GM10266 (cell line): Measurements from ENCODE around the gene KRTAP4-8.
"Not testable (repeated sequence)": the region's sequence is repeated elsewhere in the genome, so short reads cannot be mapped to it uniquely, and the experiment has no call there.

Experiments used
- DNase-seq: peaks from one replicate; pipeline ENCODE4 v3.0.0; 2012; ENCODE audit errors: extremely low spot score
- CTCF ChIP-seq: IDR thresholded peaks from 2 replicates; pipeline ENCODE4 v1.5.1; 2012; ENCODE audit warnings: mild to moderate bottlenecking, low read depth; ENCODE audit not compliant: control insufficient read depth, insufficient read depth; ENCODE audit errors: missing control alignments

The KRTAP4-8 gene

GRCh38 chr17:41101586-41102259 is 3.8 kb upstream of the KRTAP4-8 start, which contains the start of gene KRTAP4-16:
Gene KRTAP4-16 (minus strand): TSS chr17:41102209. CDS start chr17:41102209, 0 bp downstream.
- no peak for TF ChIP-seq CTCF
- DNase-seq: no peak

- not testable (repeated sequence) for DNase-seq
These were observed 1.9 kb upstream of the KRTAP4-8 start for GRCh38 chr17:41099682-41100480.

GRCh38 chr17:41098481-41098880 is 539 bp upstream of the KRTAP4-8 start:
- DNase-seq: no peak
- no peak for TF ChIP-seq CTCF

GRCh38 chr17:41096055-41096454 is 1.9 kb downstream of the KRTAP4-8 start:
- DNase-seq: no peak
- no peak for TF ChIP-seq CTCF

- DNase-seq: not testable (repeated sequence)
These were observed 9.1 kb downstream of the KRTAP4-8 start for GRCh38 chr17:41088760-41089352.

GRCh38 chr17:41084100-41084856 is 13.7 kb downstream of the KRTAP4-8 start, which contains the start of gene KRTAP4-7:
Gene KRTAP4-7 (plus strand): TSS chr17:41084150. CDS start chr17:41084207, 57 bp downstream.
- not testable (repeated sequence) for DNase-seq

- not testable (repeated sequence) for DNase-seq
These were observed 14.5 kb downstream of the KRTAP4-8 start for GRCh38 chr17:41083427-41083826.

- DNase-seq: no peak
- TF ChIP-seq CTCF: no peak
These were observed 15.3 kb downstream of the KRTAP4-8 start for GRCh38 chr17:41082626-41083025.

GRCh38 chr17:41076788-41077187 is 21.2 kb downstream of the KRTAP4-8 start:
- no peak for DNase-seq
- no peak for TF ChIP-seq CTCF
